Thyroid gland (tissue), 4 donors: ENCODE data around the gene MRPL43. TPM values are rescaled to one million over a fixed set of nuclear protein-coding genes. Genes with fewer than 3 reads are reported as not detected.

Experiments
- DNase-seq, 2 donors: peaks; one replicate each; pipeline ENCODE4 v3.0.0-alpha.2; 2019
- H3K27ac ChIP-seq, 3 donors: fragments of 200-600 bp; sonication (generic); 1 replicate in 2 of 3; 2 replicates in 1 of 3; pipeline ENCODE4 v1.5.1; 2016 to 2019; ENCODE audit warnings: mild to moderate bottlenecking in 1 of 3, moderate library complexity in 1 of 3
- H3K27me3 ChIP-seq: fragments of 200-600 bp; sonication (generic); one replicate; pipeline ENCODE4 v1.5.1; 2019
- H3K36me3 ChIP-seq, 2 donors: fragments of 200-600 bp; sonication (generic); one replicate each; pipeline ENCODE4 v1.5.1; 2016 to 2019
- H3K4me1 ChIP-seq, 2 donors: fragments of 200-600 bp; sonication (generic); one replicate each; pipeline ENCODE4 v1.5.1; 2017 to 2019
- H3K4me3 ChIP-seq, 3 donors: fragments of 200-600 bp; sonication (generic); replicated peaks in 1 of 3; 1 replicate in 2 of 3; 2 replicates in 1 of 3; pipeline ENCODE4 v1.5.1; 2016; ENCODE audit warnings: mild to moderate bottlenecking in 1 of 3
- H3K9me3 ChIP-seq: fragments of 200-600 bp; sonication (generic); one replicate; pipeline ENCODE4 v1.5.1; 2017
- CTCF ChIP-seq, 6 experiments: fragments of 200-600 bp in 3 of 6; fragments of 450-650 bp in 3 of 6; sonication (generic) in 3 of 6; IDR thresholded peaks; one replicate each; pipeline ENCODE4 v1.5.1; 2016 to 2019; ENCODE audit warnings: antibody characterized with exemption in 6 of 6, mild to moderate bottlenecking in 2 of 6, inconsistent platforms in 1 of 6, moderate library complexity in 1 of 6
- POLR2A ChIP-seq, 2 donors: fragments of 450-650 bp; IDR thresholded peaks; one replicate each; pipeline ENCODE4 v1.6.1; 2017; ENCODE audit warnings: antibody characterized with exemption in 2 of 2, mild to moderate bottlenecking in 2 of 2, moderate library complexity in 1 of 2
- WGBS, 2 donors: methylation state at CpG; one replicate each; pipeline ENCODE4 v1.1.5; 2017; 5-methylcytosine and 5-hydroxymethylcytosine counted together
- intact Hi-C: fragments of 100-400 bp; cut with DNase I; formaldehyde crosslinking; loops from one replicate; pipeline ENCODE4 v1.15.1; 2023
- microRNA counts, 2 donors: library from miRNA; unstranded; fragments of <30 nt; microRNA quantifications; one replicate each; lab custom pipeline; 2016 to 2017
- microRNA-seq: library from miRNA; unstranded; fragments of <30 nt; microRNA quantifications from one replicate; pipeline ENCODE4, GENCODE V29; 2016
- small RNA-seq: library from RNA; depleted of rRNA; stranded (forward); fragments of <200 nt; gene quantifications from one replicate; pipeline ENCODE3, GENCODE V24; 2016
- total RNA-seq, 4 donors: library from RNA; depleted of rRNA; stranded (reverse); fragments of >200 nt; gene quantifications; one replicate each; pipeline ENCODE4 v1.2.3, GENCODE V29; 2016

Gene MRPL43
- total RNA-seq, 4 donors from 2014 or later: 86.1 to 178 (median 145) TPM

GRCh38 chr10:100948916-100949315, 38.4 kb downstream of the MRPL43 start:
- Histone ChIP-seq H3K27ac (no peak overlapping the region), H3K4me1 (no peaks in the 10 kb centered on the region), H3K36me3 (peaks cover 64 to 66% of the 10 kb centered on the region in 2 donors), H3K9me3 (no peaks in the 10 kb centered on the region), H3K27me3 (no peaks in the 10 kb centered on the region), H3K4me3 (no peak overlapping the region)
- DNase-seq: no peak
- TF ChIP-seq POLR2A (IDR thresholded peaks at IDR 0.05) (no peak), CTCF (IDR thresholded peaks at IDR 0.05) (no peak)
- 96 to 97% methylated on average over 3 of the region's 3 CpGs for WGBS, 2 donors
- intact Hi-C loops: no loop called here

- no peak for DNase-seq
- H3K9me3 ChIP-seq: no peaks in the 10 kb centered on the region
- TF ChIP-seq POLR2A (IDR thresholded peaks at IDR 0.05): no peak
- no peak for TF ChIP-seq CTCF (IDR thresholded peaks at IDR 0.05)
- no peak overlapping the region for H3K27ac ChIP-seq
- H3K4me3 ChIP-seq: no peak overlapping the region
- intact Hi-C loops: no loop called here
- H3K27me3 ChIP-seq: no peaks in the 10 kb centered on the region
- peaks cover 45 to 66% of the 10 kb centered on the region in 2 donors for H3K36me3 ChIP-seq
- no peaks in the 10 kb centered on the region for H3K4me1 ChIP-seq
These were observed 41.5 kb downstream of the MRPL43 start for GRCh38 chr10:100945754-100946153.

GRCh38 chr10:100943508-100943907, 43.8 kb downstream of the MRPL43 start:
- no peaks in the 10 kb centered on the region for H3K4me1 ChIP-seq
- no peaks in the 10 kb centered on the region for H3K9me3 ChIP-seq
- DNase-seq: no peak
- TF ChIP-seq CTCF (IDR thresholded peaks at IDR 0.05) (no peak), POLR2A (IDR thresholded peaks at IDR 0.05) (no peak)
- H3K27me3 ChIP-seq: no peaks in the 10 kb centered on the region
- H3K36me3 ChIP-seq: peaks cover 40 to 67% of the 10 kb centered on the region in 2 donors
- H3K27ac ChIP-seq: no peak overlapping the region
- H3K4me3 ChIP-seq: no peak overlapping the region
- intact Hi-C loops: no loop called here

GRCh38 chr10:100942229-100942628, 45.1 kb downstream of the MRPL43 start:
- H3K4me3 ChIP-seq: no peak overlapping the region
- peaks cover 45 to 68% of the 10 kb centered on the region in 2 donors for H3K36me3 ChIP-seq
- no peak overlapping the region for H3K27ac ChIP-seq
- no peak for TF ChIP-seq POLR2A (IDR thresholded peaks at IDR 0.05)
- TF ChIP-seq CTCF (IDR thresholded peaks at IDR 0.05): no peak
- H3K27me3 ChIP-seq: no peaks in the 10 kb centered on the region
- 96 to 100% methylated on average over 3 of the region's 3 CpGs for whole genome bisulfite sequencing, 2 donors
- no peak for DNase-seq
- intact Hi-C loops: no loop called here
- no peaks in the 10 kb centered on the region for H3K9me3 ChIP-seq
- no peaks in the 10 kb centered on the region for H3K4me1 ChIP-seq

GRCh38 chr10:100939763-100940344, 47.4 kb downstream of the MRPL43 start:
- no peaks in the 10 kb centered on the region for H3K9me3 ChIP-seq
- no peak overlapping the region for H3K4me3 ChIP-seq
- no peak for TF ChIP-seq POLR2A (IDR thresholded peaks at IDR 0.05)
- TF ChIP-seq CTCF (IDR thresholded peaks at IDR 0.05): no peak
- intact Hi-C loops: no loop called here
- DNase-seq: no peak
- H3K27me3 ChIP-seq: no peaks in the 10 kb centered on the region
- H3K27ac ChIP-seq: no peak overlapping the region
- H3K4me1 ChIP-seq: no peaks in the 10 kb centered on the region
- peaks cover 30 to 58% of the 10 kb centered on the region in 2 donors for H3K36me3 ChIP-seq

MicroRNAs encoded within 50 kb of the gene (microRNA counts, 767-probe panel; counts per million panel counts)
- 0 counts per million in 2 donors for microRNA hsa-miR-608 (lab: Ali Mortazavi, UCI)

Small RNAs within 50 kb of the gene (microRNA-seq; reads per million reads assigned to microRNA genes)
- not detected for gene MIR608

Small RNAs within 50 kb of the gene (small RNA-seq; reads per million reads assigned to genes)
- gene MIR608: not detected

Other genes with a start within 250 kb of the MRPL43 start
- not detected for gene PAX2, start 241.9 kb downstream of the MRPL43 start, total RNA-seq
- 10 to 100 TPM; 34.1 to 47.9 (median 40.4) TPM for gene SLF2, start 74.5 kb downstream of the MRPL43 start, total RNA-seq
- gene SEMA4G, start 18.0 kb downstream of the MRPL43 start, total RNA-seq: 10 to 100 TPM in 1 of 4 donors, 1 to 10 TPM in 3; 8.7 to 13.3 (median 9.8) TPM
- 1 to 10 TPM; 5.5 to 7.7 (median 6.8) TPM for gene TWNK, start within 50 bp of the MRPL43 start, total RNA-seq
- 100 to 1,000 TPM in 1 of 4 donors, 10 to 100 TPM in 3; 75.4 to 107 (median 88.1) TPM for gene LZTS2, start 12.3 kb upstream of the MRPL43 start, total RNA-seq
- 1 to 10 TPM in 1 of 4 donors, under 1 TPM in 3; 0.24 to 1.1 (median 0.69) TPM for gene PDZD7, start 43.6 kb upstream of the MRPL43 start, total RNA-seq
- gene SFXN3, start 43.7 kb upstream of the MRPL43 start, total RNA-seq: 10 to 100 TPM; 35.8 to 56.8 (median 43.3) TPM
- gene KAZALD1, start 74.5 kb upstream of the MRPL43 start, total RNA-seq: 1 to 10 TPM; 3.1 to 9.9 (median 6.3) TPM
- gene TLX1, start 143.8 kb upstream of the MRPL43 start, total RNA-seq: not detected
- gene LBX1, start 242.0 kb upstream of the MRPL43 start, total RNA-seq: not detected